MM.1S (cell line): ENCODE data around the gene ZNF367.

Source experiments
- CTCF ChIP-seq: fragments of 300-600 bp; sonication (generic); IDR thresholded peaks from 2 replicates; pipeline ENCODE4 v1.5.1; 2016; ENCODE audit warnings: antibody characterized with exemption, low read length, mixed read lengths
- EZH2 ChIP-seq: fragments of 300-600 bp; sonication (generic); optimal IDR thresholded peaks from 2 replicates; pipeline ENCODE3; 2017; ENCODE audit warnings: low read depth, mild to moderate bottlenecking, antibody characterized with exemption, low read length, mixed read lengths
- EZH2phosphoT487 ChIP-seq: fragments of 300-600 bp; sonication (generic); IDR thresholded peaks from 2 replicates; pipeline ENCODE4 v1.6.1; 2018; ENCODE audit warnings: antibody characterized with exemption, low read length

GRCh38 chr9:96382175-96382574 is 36.0 kb downstream of the ZNF367 start:
- TF ChIP-seq CTCF (no peak), EZH2phosphoT487 (no peak), EZH2 (no peak)
